SKM-1 (cell line): ENCODE data around the gene SYNE1.

ENCODE experiments used
- DNase-seq: peaks from one replicate; lab custom pipeline; 2025; ENCODE audit not compliant: unreplicated experiment; lab: John Stamatoyannopoulos, UW

The SYNE1 gene

DNA sequence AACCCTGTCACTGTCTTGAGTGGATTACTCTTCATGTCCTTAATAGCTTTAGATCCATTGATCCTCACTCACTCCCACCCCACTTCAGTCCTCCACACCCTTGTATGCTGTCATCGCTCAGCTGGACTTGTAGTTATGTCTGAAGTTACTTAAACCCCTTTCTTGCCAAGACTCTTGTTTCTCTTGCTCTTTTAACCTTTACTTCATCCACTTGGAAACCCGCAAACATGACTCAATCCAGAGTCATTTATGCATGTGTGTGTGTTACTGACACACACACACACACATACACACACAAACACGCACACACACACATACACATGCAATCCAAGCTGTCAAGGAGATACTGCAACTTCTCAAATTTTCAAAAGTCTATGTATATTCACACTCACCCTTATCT is 341.8 kb downstream of the SYNE1 start:
- no peak for DNase-seq

- DNase-seq, result no peak
Observed at GRCh38 chr6:152293404-152293803, 343.8 kb downstream of the SYNE1 start.

DNA sequence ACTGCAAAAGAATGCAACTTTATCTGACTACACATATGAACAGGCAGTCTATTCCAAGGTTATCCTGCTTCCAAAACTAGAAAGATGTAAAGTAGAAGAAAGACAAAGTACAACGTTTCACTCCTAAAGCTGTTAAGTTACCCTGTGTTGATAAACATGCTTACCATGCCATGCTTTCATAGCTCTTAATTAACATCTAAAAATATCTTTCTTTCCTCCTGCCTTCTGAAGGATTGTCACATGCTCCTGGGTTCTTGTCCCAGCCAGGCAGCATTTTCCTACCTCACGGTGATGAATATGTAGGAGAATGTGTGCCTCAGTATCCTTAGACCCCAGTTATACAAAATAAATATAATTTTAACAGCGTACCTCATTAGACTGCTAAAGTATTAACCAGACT is 344.6 kb downstream of the SYNE1 start:
- no peak for DNase-seq

DNA sequence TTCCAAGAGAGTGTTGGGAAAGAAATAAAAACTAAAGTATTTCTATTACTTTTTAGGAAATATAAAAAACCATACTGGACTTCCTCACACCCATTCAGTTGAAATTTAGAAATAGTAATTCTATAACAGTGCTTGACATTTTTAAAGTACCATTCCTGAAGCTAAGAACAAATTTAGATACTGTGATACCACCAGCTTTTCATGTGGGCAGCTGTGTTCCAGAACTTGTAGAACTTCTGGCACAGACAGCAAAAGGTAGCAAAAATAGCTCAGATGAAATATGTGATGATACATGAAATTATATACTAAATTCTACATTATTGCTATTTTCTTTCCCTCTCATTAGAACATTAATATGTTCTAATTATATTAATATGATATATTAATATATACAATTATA is 346.5 kb downstream of the SYNE1 start:
- DNase-seq, result no peak

- DNase-seq, result no peak
Observed at GRCh38 chr6:152277826-152278329, 359.3 kb downstream of the SYNE1 start.

GRCh38 chr6:152273638-152274037 is 363.5 kb downstream of the SYNE1 start:
- DNase-seq, result no peak

- DNase-seq, result no peak
Observed at GRCh38 chr6:152273002-152273401, 364.2 kb downstream of the SYNE1 start.

DNA sequence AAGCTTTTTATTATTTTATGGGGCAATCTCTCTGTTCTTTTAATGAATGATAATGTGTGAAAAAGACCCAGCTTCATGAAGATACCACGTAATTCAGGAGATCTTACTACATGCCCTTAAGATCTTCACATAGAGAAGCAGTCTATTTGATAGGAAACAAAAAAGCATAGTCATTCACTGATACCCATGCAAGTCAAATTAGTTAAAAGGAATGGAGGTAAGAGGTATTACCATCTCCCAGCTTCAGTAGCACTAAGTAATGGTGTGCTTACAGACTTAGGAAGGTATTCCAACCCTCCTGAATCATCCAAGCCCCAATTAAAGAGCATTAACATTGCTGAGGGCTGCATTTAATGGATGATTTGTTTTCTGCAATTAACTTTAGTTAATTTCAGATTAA is 364.7 kb downstream of the SYNE1 start:
- no peak for DNase-seq

DNA sequence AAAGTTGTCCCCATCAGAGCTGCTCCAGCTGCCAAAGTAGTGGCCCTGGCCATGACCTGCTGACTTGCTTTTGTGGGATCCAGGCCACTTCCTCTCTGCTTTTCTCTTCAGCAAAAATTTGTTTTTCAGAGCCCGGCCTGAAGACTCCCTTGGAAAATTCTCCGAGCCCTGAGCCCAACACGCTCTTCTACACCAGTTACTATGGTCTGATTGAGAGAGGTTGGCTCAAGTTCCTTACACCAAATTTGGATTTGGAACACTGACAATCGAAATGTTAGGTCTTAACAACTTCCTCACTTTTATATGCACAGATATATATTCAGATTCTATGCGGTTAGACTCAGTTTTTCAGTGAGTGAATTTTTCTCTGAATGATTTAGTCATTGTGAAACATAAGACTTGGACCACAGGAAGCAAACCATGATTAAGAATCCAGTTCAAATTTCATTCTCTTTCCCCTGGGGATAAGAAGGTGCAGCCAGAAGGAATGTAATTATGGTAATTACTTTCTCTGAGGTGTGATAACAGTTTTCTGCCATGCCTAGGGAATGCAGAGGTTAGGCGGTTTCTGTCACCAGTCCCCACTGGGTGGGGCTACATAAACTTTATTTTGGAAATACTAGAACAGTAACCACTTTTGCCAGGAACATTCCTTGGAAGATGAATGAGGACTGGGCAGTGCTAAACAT is 365.2 kb downstream of the SYNE1 start:
- DNase-seq, result no peak

GRCh38 chr6:152270301-152270925 is 366.7 kb downstream of the SYNE1 start:
- no peak for DNase-seq

DNA sequence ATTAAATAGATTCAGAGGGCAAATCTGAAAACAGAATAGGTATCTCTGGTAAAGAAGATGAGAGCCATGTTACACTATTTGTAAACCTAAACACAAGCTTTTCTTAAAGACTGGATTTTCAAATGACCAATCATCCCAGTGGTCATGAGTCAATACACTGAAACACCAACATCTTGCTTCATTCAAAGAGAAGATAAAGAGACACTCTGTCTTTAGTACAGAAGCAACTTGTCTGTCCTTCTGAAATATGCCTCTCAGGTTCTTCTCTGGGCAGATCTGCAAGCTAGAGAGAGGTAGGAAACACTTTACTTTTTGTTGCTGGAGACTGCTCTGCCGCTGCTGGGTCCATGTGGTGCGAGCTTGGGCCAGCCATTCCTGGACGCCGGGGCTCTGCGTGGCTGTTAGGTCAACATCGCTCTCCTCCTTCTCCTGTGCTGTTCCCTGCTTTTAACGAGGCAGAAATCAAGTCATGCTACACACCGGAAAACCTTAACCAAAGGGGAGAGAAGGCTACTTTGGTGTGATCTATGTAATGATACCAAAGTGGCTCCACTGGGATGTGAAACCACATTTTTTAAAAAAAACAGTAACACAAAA is 368.2 kb downstream of the SYNE1 start:
- no peak for DNase-seq

DNA sequence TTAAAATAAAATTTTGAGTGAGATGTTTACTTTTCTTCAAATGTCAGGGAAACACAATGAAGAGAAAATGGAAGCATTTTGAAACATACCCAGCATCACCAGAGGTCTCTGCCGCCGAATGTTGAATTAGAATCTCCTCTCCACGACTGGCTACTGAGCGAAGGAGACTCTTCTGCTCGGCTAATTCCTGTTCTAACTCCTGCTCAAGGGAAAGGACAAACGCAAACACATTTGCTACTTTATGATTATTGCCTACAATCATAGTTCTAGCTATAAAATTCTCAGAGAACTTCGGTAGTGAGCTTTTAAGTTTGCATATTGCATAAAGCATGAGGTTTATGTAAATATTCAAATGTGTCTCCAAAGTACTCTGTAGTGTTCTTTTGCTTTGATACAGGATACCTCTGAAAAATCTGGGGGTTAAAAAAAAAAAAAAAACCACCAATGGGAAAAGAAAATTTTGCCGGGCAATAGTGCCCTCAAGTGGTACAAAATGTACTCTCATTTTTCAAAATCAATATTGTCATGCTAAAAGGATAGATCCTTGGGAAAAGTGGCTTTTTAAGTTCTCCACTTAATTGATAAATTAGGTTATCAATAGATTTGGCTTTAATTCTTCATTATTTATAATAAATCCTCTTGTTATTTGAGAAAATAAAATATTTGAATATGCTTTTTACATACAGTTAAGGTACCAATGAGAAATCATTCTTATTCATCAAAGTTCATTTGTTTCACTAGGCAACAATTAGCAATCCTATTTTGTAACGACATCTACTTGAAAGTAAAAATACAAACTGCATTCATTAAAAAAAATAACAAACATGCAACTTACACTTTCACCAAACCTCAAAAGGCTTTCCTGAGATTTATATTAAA is 369.0 kb downstream of the SYNE1 start:
- DNase-seq, result no peak

DNA sequence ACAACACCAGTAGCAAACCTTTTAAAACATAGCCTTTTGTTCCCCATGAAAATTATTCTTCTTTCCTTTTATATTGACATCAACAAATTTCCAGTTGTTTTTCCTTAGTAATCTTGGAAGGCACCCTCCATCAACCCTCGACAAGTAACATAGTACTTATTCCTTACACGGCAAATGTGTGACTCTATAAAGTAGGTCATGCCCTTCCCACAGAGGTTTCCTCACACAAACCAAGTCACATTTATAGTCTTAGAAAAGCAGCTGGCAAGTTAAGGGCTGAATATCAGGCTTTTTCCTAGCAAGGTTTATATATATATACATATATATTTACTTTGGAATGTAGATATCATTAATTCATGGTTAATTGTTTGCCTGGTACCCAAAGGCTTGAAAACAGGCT is 371.5 kb downstream of the SYNE1 start:
- no peak for DNase-seq

DNA sequence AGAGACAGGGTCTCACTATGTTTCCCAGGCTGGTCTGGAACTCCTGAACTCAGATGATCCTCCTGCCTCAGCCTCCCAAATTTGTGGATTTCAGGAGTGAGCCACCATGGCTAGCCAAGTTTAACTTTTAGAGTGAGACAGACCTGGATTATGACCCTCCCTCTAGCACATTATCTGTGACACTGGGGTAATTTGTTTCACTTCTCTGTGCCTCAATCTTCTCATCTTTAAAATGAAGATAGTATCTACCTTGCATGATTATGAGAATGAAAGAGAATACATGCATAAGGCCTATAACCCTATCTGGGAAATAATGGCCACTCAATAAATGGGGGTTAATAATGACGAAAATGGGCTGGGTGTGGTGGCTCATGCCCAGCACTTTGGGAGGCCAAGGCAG is 373.6 kb downstream of the SYNE1 start:
- no peak for DNase-seq

- DNase-seq, result no peak
Observed at GRCh38 chr6:152261179-152261578, 376.0 kb downstream of the SYNE1 start.

DNA sequence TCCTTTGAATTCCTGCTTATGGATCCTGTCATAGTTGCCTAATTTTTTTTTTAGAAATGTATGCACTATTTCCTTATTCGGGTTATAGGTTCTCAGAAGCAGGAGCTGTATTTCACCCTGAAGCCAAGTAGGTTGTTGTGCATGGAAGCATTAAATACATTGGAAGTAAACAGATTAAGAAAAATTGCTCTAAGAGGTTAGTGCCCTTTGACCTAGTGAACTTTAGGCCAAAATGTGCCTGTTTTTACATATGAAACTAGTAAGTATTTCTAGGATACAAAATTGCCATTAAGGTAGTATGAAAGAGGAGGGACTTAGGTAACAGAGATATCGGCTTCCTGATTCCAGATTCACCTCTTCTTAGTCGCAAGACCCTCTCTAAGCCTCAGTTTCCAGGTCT is 377.9 kb downstream of the SYNE1 start:
- no peak for DNase-seq

DNA sequence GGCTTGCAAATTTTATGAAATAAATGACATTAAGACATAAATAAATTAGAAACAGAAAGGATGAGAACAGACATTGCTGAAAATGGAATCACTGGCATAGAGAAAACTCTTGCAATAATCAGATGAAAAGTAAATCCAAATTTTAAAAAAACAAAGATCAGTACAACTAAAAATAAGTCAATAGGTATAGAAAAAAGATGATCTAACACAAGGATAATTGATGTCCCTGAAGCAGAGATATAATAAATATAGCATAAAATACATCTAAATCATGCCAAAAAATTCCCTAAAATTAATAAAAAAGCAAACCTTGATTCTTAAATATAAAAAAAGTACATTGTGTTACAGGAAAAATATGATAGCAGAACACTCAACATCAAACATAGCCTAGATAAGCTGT is 379.6 kb downstream of the SYNE1 start:
- no peak for DNase-seq

GRCh38 chr6:152250127-152250526 is 387.0 kb downstream of the SYNE1 start:
- DNase-seq, result no peak

GRCh38 chr6:152248980-152249379 is 388.2 kb downstream of the SYNE1 start:
- no peak for DNase-seq

DNA sequence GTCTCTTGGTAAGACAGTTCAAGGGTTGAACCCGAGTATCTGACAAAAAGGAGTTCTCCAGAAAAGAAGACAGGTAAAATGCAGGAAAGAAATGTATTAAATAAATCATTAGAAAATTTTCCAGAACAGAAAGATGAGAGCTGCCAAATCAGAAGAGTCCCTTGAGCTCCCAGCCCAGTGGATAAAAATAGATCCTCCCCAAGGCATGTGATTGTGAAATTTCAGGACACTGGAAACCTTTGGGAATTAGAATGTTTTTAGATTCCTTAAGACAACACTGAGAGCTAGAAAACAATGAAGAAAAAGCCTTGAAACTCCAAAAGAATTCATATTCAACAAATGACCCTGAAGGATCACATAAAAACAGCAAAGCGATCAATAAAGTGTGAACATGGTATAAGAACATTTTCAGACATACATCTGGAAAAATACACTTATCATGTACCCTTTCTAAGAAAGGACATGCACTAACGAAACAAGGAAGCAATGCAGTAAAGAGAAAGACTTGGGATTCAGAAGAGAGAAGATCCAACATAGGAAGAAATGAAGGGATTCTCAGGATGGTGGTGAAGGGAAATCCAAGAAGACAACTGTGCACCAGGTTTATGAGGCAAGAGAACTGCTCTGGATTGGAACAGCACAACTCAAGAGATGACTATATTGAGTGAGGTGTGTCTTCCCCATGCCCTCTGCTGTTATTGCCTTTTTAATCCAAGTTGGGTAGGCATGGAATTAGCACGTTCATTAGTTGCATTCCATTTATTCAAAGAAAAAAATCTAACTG is 390.4 kb downstream of the SYNE1 start:
- no peak for DNase-seq
